GM23248 (cell line): ENCODE results near the gene HSD17B12.

Source experiments
- EZH2 ChIP-seq: fragments of 200-600 bp; sonication (generic); IDR thresholded peaks from 2 replicates; pipeline ENCODE4 v1.6.1; 2018; ENCODE audit warnings: antibody characterized with exemption, mild to moderate bottlenecking; ENCODE audit not compliant: insufficient read depth, poor library complexity, severe bottlenecking
- EZH2phosphoT487 ChIP-seq: fragments of 200-600 bp; sonication (generic); IDR thresholded peaks from 2 replicates; pipeline ENCODE4 v1.6.1; 2018; ENCODE audit warnings: antibody characterized with exemption, moderate library complexity, mild to moderate bottlenecking, low read depth; ENCODE audit not compliant: insufficient read depth

GRCh38 chr11:43638717-43639116, 41.8 kb upstream of the HSD17B12 start:
- no peak for TF ChIP-seq EZH2phosphoT487
- TF ChIP-seq EZH2 = no peak
